8988T (cell line): ENCODE results near the gene PPP1R3F.
"Not testable (repeated sequence)": the region's sequence is repeated elsewhere in the genome, so short reads cannot be mapped to it uniquely, and the experiment has no call there.

Source experiments
- DNase-seq: peaks from one replicate; pipeline ENCODE4 v3.0.0; 2011

PPP1R3F gene

DNA sequence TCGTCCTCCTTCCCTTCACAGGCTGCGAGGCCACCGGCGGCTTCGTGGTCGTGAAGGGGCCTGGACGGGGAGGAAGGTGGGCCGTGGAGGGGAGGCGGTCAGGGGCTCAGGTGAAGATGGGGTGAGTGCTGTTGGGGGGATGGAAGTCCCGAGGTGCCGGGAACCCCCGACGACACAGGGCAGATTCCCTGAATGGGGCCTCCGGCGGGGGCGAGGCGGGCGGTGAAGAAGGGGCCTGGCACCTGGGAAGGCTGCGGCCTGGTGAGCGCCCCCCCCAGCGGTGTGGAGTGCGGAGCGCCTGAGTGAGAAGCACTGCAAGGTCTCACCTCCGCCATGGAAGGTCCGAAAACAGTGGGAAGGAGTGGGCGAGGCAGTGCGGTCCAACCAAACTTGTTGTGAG lies 52.7 kb downstream of the PPP1R3F start:
- not testable (repeated sequence) for DNase-seq

DNA sequence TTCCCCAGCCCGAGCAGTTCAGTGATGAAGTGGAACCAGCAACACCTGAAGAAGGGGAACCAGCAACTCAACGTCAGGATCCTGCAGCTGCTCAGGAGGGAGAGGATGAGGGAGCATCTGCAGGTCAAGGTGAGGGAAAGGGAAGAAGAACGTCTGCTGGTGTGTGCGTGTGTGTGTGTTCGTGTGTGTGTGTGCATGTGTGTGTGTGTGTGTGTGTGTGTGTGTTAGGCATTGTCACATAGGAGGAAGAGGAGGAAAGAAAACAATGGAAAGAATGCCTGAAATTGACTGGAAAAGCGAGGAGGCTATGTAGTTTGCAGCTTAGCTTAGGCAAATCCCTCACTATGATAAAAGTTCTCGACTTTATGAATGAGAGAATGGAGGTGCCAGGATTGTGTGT lies 54.1 kb downstream of the PPP1R3F start:
- not testable (repeated sequence) for DNase-seq

DNA sequence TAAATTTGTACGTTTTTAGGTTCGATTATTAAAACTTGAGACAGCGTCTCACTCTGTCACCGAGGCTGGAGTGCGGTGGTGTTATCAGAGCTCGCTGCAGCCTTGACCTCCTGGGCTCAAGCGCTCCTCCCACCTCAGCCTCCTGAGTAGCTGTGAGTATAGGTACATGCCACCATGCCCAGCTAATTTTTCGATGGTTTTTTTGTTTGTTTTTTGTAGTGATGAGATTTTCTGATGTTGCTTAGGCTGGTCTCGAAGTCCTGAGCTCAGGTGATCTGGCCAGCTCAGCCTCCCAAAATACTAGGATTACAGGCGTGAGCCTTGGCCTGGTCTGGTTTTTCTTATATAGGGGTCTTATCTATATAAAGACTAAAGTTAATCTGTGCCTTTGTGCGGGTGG lies 60.8 kb downstream of the PPP1R3F start:
- DNase-seq, result not testable (repeated sequence)

DNA sequence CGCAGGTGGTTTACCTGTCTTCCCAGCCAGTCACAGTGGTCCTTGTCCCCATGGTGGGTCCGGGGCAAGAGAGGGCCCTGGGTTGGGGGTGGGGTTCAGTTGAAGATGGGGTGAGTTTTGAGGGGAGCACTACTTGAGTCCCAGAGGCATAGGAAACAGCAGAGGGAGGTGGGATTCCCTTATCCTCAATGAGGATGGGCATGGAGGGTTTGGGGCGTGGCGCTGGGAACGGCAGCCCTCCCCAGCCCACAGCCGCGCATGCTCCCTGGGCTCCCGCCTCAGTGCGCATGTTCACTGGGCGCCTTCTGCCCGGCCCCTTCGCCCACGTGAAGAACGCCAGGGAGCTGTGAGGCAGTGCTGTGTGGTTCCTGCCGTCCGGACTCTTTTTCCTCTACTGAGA lies 61.7 kb downstream of the PPP1R3F start, which contains the start of gene GAGE13:
TSS of gene GAGE13 (plus strand) at position 301 of the 400 bp plus-strand sequence. CDS start 1,156 bp downstream, outside the sequence.
- DNase-seq, result not testable (repeated sequence)

DNA sequence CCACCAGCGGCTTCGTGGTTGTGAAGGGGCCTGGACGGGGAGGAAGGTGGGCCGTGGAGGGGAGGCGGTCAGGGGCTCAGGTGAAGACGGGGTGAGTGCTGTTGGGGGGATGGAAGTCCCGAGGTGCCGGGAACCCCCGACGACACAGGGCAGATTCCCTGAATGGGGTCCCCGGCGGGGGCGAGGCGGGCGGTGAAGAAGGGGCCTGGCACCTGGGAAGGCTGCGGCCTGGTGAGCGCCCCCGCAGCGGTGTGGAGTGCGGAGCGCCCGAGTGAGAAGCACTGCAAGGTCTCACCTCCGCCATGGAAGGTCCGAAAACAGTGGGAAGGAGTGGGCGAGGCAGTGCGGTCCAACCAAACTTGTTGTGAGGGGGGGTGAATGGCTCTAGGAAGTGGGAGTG lies 62.2 kb downstream of the PPP1R3F start:
- not testable (repeated sequence) for DNase-seq
